Spinal cord (tissue), 10 donors: Measurements from ENCODE around the gene ITPA. TPM values are rescaled to one million over a fixed set of nuclear protein-coding genes. Genes with fewer than 3 reads are reported as not detected.
"Not testable (repeated sequence)": the region's sequence is repeated elsewhere in the genome, so short reads cannot be mapped to it uniquely, and the experiment has no call there.

Experiments
- DNase-seq, 6 donors: peaks; one replicate each; pipeline versions ENCODE4 v3.0.0 to v3.0.0-alpha.2; 2013 to 2015; ENCODE audit warnings: low spot score in 6 of 6, low read depth in 4 of 6
- H3K27ac ChIP-seq: one replicate; pipeline ENCODE4 v1.5.1; 2013; ENCODE audit warnings: low read depth, low read length, control low read depth
- H3K27me3 ChIP-seq: one replicate; pipeline ENCODE4 v1.6.1; 2013; ENCODE audit warnings: low read length; ENCODE audit not compliant: control insufficient read depth, insufficient read depth
- H3K36me3 ChIP-seq: one replicate; pipeline ENCODE4 v1.6.1; 2013; ENCODE audit warnings: low read length; ENCODE audit not compliant: control insufficient read depth, insufficient read depth
- H3K4me1 ChIP-seq: one replicate; pipeline ENCODE4 v1.6.1; 2013; ENCODE audit warnings: low read length; ENCODE audit not compliant: control insufficient read depth, insufficient read depth
- H3K4me3 ChIP-seq: one replicate; pipeline ENCODE4 v1.5.1; 2013; ENCODE audit warnings: low read depth, low read length, control low read depth
- H3K9me3 ChIP-seq: one replicate; pipeline ENCODE4 v1.6.1; 2013; ENCODE audit warnings: low read length; ENCODE audit not compliant: control insufficient read depth, insufficient read depth
- WGBS: methylation state at CpG from one replicate; pipeline ENCODE4 v1.1.5; 2013; ENCODE audit warnings: missing lambda C conversion rate; ENCODE audit not compliant: insufficient coverage; 5-methylcytosine and 5-hydroxymethylcytosine counted together
- polyA plus RNA-seq, 2 donors: library from polyadenylated mRNA; unstranded; fragments of 120-200 nt; gene quantifications; one replicate each; pipeline ENCODE4 v1.2.1, GENCODE V29; 2013; ENCODE audit not compliant: insufficient read length in 2 of 2
- total RNA-seq, 2 donors: library from RNA; depleted of rRNA in 1 of 2; stranded (reverse); fragments of 120-200 nt in 1 of 2; fragments of >200 nt in 1 of 2; gene quantifications; one replicate each; pipeline versions ENCODE4 v1.2.3 to v1.2.4, GENCODE V29; 2013 to 2014
- donor health status: healthy.

ITPA gene
- total and polyA plus RNA-seq, 4 donors, result 24.4 to 82.8 (median 58.7) TPM

GRCh38 chr20:3183896-3184612 lies 25.2 kb upstream of the ITPA start:
- Histone ChIP-seq H3K27me3 (no peaks in the 10 kb centered on the region), H3K4me1 (no peaks in the 10 kb centered on the region), H3K27ac (no peak overlapping the region), H3K4me3 (no peak overlapping the region), H3K9me3 (no peaks in the 10 kb centered on the region), H3K36me3 (peaks cover 5% of the 10 kb centered on the region)
- no CpG with 5 or more reads among the region's 3 CpGs for WGBS
- DNase-seq, result no peak

- H3K4me1 ChIP-seq, H3K9me3 ChIP-seq, H3K4me3 ChIP-seq, DNase-seq, H3K27ac ChIP-seq, H3K27me3 ChIP-seq: not testable (repeated sequence)
- 100% methylated on average over 3 of the region's 9 CpGs for WGBS
- peaks cover 36% of the 10 kb centered on the region for H3K36me3 ChIP-seq
Observed at GRCh38 chr20:3187861-3188260, 21.4 kb upstream of the ITPA start.

GRCh38 chr20:3188823-3189413 lies 20.4 kb upstream of the ITPA start:
- no peak overlapping the region for H3K27ac ChIP-seq
- H3K4me1 ChIP-seq, result no peaks in the 10 kb centered on the region
- peaks cover 43% of the 10 kb centered on the region for H3K36me3 ChIP-seq
- 84% methylated on average over 3 of the region's 3 CpGs for WGBS
- H3K4me3 ChIP-seq, result no peak overlapping the region
- no peak for DNase-seq
- no peaks in the 10 kb centered on the region for H3K27me3 ChIP-seq
- no peaks in the 10 kb centered on the region for H3K9me3 ChIP-seq

GRCh38 chr20:3189561-3190131 lies 19.7 kb upstream of the ITPA start:
- Histone ChIP-seq H3K9me3 (no peaks in the 10 kb centered on the region), H3K4me1 (no peaks in the 10 kb centered on the region), H3K36me3 (peaks cover 50% of the 10 kb centered on the region), H3K27me3 (no peaks in the 10 kb centered on the region), H3K4me3 (no peak overlapping the region), H3K27ac (no peak overlapping the region)
- 86% methylated on average over 3 of the region's 4 CpGs for WGBS
- no peak for DNase-seq

GRCh38 chr20:3190681-3191111 lies 18.6 kb upstream of the ITPA start:
- peaks cover 61% of the 10 kb centered on the region for H3K36me3 ChIP-seq
- H3K27ac ChIP-seq, result no peak overlapping the region

GRCh38 chr20:3192226-3193015 lies 16.9 kb upstream of the ITPA start:
- Histone ChIP-seq H3K27me3 (no peaks in the 10 kb centered on the region), H3K27ac (no peak overlapping the region)
- 95% methylated on average over 17 of the region's 18 CpGs for WGBS

More at GRCh38 chr20:3190681-3191111, 18.6 kb upstream of the ITPA start:
- WGBS, result 87% methylated on average over 14 of the region's 14 CpGs
- H3K9me3 ChIP-seq, result no peaks in the 10 kb centered on the region
- H3K4me3 ChIP-seq, result no peak overlapping the region
- DNase-seq, result no peak
- H3K4me1 ChIP-seq, result no peaks in the 10 kb centered on the region
- no peaks in the 10 kb centered on the region for H3K27me3 ChIP-seq

GRCh38 chr20:3193806-3194616 lies 15.3 kb upstream of the ITPA start:
- DNase-seq, result no peak

More at GRCh38 chr20:3192226-3193015, 16.9 kb upstream of the ITPA start:
- Histone ChIP-seq H3K4me3 (no peak overlapping the region), H3K4me1 (no peaks in the 10 kb centered on the region), H3K36me3 (peaks cover 73% of the 10 kb centered on the region), H3K9me3 (no peaks in the 10 kb centered on the region)
- DNase-seq, result no peak

GRCh38 chr20:3194617-3195280 lies 14.5 kb upstream of the ITPA start:
- Histone ChIP-seq H3K4me3 (no peak overlapping the region), H3K9me3 (no peaks in the 10 kb centered on the region), H3K36me3 (peaks cover 91% of the 10 kb centered on the region), H3K27me3 (no peaks in the 10 kb centered on the region), H3K27ac (no peak overlapping the region), H3K4me1 (no peaks in the 10 kb centered on the region)
- 97% methylated on average over 9 of the region's 10 CpGs for WGBS
- no peak for DNase-seq

More at GRCh38 chr20:3193806-3194616, 15.3 kb upstream of the ITPA start:
- Histone ChIP-seq H3K4me1 (no peaks in the 10 kb centered on the region), H3K27ac (no peak overlapping the region), H3K27me3 (no peaks in the 10 kb centered on the region), H3K4me3 (no peak overlapping the region), H3K9me3 (no peaks in the 10 kb centered on the region), H3K36me3 (peaks cover 84% of the 10 kb centered on the region)
- WGBS, result 99% methylated on average over 10 of the region's 14 CpGs
